ENCODE data around the gene GALP. TPM values are rescaled to one million over a fixed set of nuclear protein-coding genes. Genes with fewer than 3 reads are reported as not detected.

The GALP gene
- total RNA-seq, 1 donor from 2014 or later: not detected

Other genes with a start within 250 kb of the GALP start
- gene NLRP13, start 243.7 kb upstream of the GALP start, total RNA-seq: not detected in 2 replicates
- gene NLRP8, start 228.2 kb upstream of the GALP start, total RNA-seq: not detected in 2 replicates
- not detected in 2 replicates for gene NLRP5, start 189.2 kb upstream of the GALP start, total RNA-seq
- gene ZNF787, start 54.7 kb upstream of the GALP start, total RNA-seq: 32.4 and 34.8 TPM in 2 replicates
- gene ZNF444, start 34.7 kb upstream of the GALP start, total RNA-seq: 27.4 and 39.6 TPM in 2 replicates
- gene ZSCAN5B, start 21.8 kb downstream of the GALP start, total RNA-seq: not detected in 2 replicates
- not detected in 2 replicates for gene ZSCAN5C, start 26.3 kb downstream of the GALP start, total RNA-seq
- 0.85 and 2.5 TPM in 2 replicates for gene EDDM13, start 96.7 kb downstream of the GALP start, total RNA-seq
- gene ZSCAN5A, start 138.8 kb downstream of the GALP start, total RNA-seq: 12.0 TPM in 2 replicates
- 1.3 and 2.3 TPM in 2 replicates for gene ZNF582, start 217.5 kb downstream of the GALP start, total RNA-seq
- gene ZNF583, start 228.3 kb downstream of the GALP start, total RNA-seq: 3.4 and 3.5 TPM in 2 replicates